GM19455 (cell line): Measurements from ENCODE around the gene SLC7A6OS.
"Not testable (repeated sequence)": the region's sequence is repeated elsewhere in the genome, so short reads cannot be mapped to it uniquely, and the experiment has no call there.

Source experiments
- ATAC-seq: cut with Tn5 transposase; IDR thresholded peaks from one replicate; pipeline ENCODE4 v1.9.1; 2021; ENCODE audit not compliant: unreplicated experiment

The SLC7A6OS gene

DNA sequence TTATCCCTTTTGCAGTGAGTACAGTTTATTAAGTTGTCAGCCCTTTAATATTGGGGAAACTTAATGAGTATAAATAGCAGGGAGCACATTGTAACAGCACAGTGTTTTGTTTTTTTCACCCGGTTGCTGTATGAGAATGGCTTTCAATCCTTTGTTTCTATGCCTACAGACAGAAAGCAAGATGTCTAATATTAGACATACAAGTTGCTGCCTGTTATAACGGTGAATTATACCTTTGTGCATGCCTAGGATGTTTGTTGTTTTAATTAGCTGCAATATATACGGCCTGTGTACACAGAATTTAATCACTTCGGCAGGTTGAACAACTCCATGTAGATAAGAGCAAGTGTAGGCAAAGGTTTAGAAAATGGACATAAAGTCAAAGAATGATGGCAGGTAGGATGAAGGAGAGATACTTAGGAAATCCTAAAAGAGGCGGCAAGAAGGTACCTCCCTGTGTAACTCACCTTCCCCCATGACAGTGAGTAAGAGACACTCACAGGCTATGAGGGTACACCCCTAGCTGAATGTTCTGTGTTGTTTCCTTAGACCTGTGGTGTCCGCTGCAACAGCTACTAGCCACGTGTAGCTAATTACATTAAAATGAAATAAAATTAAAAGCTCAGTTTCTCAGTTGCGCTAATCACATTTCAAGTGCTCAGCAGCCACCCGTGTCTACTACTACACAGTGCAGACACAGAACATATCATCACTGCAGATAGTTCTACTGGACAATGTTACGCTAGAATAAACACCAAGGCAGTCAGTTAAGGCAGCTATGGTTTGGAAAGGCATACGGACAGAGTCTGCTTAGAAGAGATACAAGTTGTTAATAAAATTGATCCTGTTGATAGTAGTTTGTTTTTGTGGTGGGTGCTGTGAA, 10.9 kb downstream of the SLC7A6OS start:
- no peak for ATAC-seq

- no peak for ATAC-seq
These were observed 11.7 kb downstream of the SLC7A6OS start for GRCh38 chr16:68298907-68299561.

- no peak for ATAC-seq
These were observed 12.4 kb downstream of the SLC7A6OS start for GRCh38 chr16:68298312-68298711.

DNA sequence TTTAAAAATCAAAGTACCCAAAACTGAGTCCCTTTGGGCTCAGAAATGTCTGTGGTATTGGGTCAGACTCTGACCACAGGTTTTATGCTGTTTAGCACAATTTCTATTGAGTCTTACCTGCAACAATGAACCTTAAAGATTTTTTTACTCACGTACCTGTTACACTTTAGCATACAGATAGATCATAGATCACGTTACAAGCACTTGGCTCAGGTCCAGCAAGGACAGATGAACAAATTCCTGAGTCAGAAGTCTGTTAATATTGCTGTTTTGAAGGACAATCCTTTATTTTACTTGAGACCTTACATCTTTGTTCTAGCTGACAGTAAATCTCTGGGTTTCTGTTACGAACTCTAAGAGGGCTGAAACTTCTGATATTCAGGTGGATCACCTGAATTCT, 12.8 kb downstream of the SLC7A6OS start:
- no peak for ATAC-seq

DNA sequence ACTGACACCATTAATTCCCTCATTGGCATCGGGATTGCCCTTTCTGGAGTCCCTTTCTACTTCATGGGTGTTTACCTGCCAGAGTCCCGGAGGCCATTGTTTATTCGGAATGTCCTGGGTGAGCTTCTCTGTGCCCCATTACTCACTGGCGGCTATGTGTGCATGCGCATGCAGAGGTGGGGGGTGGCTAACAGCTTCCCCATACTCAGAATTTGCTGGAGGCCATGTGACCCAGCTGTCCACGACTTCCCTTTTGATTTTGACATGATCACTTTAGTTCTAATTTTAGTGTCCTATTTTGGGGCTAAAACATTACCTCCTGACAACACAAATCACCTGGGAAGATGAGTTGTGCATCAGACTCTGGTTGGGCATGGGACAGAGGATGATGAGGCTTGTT, 14.1 kb downstream of the SLC7A6OS start:
- no peak for ATAC-seq

DNA sequence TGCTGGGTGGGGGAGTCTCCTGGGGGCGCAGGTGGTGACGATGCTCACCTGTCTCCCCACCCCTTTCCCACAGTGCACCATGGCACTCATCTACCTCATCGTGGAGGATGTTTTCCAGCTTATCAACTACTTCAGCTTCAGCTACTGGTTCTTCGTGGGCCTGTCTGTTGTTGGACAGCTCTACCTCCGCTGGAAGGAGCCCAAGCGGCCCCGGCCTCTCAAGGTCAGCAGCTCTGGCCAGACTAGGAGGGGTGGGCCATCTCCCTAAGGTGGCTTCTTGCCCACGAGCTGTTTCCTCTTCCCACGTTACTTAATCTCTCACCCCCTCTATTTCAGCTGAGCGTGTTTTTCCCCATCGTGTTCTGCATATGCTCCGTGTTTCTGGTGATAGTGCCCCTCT, 14.5 kb downstream of the SLC7A6OS start:
- no peak for ATAC-seq

GRCh38 chr16:68292425-68292824, 18.3 kb downstream of the SLC7A6OS start:
- no peak for ATAC-seq

GRCh38 chr16:68291227-68291626, 19.5 kb downstream of the SLC7A6OS start:
- ATAC-seq = no peak

DNA sequence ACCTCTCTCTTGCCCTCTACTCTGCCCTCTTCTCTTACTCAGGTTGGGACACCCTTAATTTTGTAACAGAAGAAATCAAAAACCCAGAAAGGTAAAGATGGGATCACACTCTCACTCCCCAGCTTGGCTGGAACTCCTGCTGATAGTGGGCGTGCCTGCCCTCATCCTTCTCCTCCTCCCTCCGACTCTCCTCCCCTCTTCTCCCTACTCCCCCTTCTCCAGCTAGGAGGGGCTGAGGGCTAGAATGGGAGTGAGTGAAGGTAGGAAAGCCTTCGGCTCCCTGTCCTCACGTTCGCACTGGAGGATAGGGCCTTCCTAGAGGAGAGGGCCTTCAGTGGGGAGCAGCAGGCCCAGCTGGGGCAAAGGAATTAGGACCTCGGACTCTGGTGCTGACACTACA, 20.3 kb downstream of the SLC7A6OS start:
- no peak for ATAC-seq

DNA sequence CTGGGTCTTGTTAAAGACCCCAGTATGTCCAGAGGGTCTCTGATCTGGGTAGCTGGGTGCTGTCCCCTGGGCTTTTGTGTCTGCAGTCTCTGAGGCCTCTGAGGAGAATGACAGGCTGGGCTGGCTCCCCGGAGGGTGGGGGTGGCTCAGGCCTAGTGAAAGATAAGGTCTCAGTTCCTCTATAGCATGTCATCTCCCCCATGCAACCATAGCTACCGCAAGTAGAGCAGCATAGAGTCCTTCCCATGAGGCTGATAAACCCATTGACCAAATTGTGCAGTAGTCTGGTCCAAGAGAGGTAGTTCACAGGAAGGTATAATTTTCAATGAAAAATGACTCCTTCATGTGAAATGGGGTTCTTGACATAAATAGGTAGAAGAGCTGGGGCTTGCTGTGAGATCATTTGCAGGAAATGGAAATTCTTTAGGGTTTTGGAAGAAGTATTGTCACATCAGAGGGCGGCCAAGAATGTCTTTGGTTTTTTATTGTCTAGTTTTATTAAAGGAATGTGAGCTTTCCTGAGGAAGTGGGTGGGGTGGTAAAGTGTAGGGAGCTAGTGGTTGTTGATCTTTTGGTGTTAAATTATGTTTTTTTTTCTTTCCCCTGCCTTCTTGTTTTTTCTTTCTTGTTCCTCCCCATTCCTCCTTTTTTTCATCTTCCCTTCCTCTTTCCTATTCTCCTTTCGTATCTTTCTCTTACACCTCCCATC, 21.0 kb downstream of the SLC7A6OS start:
- peak; percentile 78 for ATAC-seq

GRCh38 chr16:68289202-68289601, 21.5 kb downstream of the SLC7A6OS start:
- ATAC-seq = peak; percentile 10

DNA sequence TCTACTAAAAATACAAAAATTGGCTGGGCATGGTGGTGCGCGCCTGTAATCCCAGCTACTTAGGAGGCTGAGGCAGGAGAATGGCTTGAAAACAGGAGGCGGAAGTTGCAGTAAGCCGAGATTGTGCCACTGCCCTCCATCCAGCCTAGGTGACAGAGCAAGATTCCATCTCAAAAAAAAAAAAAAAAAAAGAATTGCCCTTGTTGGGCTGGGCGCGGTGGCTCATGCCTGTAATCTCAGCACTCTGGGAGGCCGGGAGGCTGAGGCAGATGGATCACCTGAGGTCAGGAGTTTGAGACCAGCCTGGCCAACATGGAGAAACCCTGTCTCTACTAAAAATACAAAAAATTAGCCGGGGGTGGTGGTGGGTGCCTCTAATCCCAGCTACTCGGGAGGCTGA, 21.9 kb downstream of the SLC7A6OS start:
- ATAC-seq = not testable (repeated sequence)

- no peak for ATAC-seq
These were observed 22.5 kb downstream of the SLC7A6OS start for GRCh38 chr16:68288252-68288650.

DNA sequence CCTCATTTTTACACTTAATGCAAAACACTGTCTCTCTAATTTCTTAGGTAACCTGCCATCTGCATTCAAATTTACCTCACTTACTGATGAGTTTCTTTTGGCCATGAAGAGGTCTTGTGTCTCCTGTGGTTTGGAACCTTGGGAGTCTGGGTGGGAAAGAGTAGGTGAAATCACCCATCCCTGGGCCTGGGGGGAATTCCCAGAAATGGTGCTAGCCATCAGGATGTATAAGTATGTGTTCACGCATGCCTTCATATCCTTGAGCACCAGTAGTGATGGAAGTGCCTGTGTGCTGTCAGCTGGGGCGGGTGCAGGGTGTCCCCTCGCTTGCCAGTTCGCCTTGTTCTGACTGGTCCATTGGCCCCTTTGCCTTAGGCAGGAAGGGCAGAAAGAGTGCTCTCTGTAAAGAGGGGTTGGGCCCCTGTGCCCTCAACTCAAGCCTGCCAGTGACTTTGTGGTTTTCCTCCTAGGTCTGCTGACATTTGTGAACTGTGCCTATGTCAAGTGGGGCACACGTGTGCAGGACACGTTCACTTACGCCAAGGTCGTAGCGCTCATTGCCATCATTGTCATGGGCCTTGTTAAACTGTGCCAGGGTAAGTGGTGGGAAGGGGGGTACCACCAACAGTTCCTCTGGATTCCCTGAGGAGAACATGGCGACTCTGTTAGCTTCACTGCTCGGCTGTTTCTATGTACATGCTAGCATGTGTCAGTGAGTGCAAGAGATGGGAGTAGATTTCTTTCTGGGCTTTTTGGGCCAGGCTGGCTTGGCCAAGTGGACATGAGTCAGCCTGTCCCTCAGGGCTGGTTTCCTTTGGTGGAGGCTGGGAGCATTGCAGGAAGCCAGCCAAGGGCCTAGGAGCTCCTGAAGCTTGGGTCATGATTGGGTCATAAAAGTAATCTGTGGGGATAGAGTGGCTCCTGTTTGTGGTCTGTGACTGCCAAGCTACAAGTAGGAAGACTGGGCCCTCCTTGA, 23.2 kb downstream of the SLC7A6OS start:
- ATAC-seq = no peak

- no peak for ATAC-seq
These were observed 24.3 kb downstream of the SLC7A6OS start for GRCh38 chr16:68286153-68287074.

GRCh38 chr16:68285683-68286082, 25.1 kb downstream of the SLC7A6OS start:
- ATAC-seq = no peak

GRCh38 chr16:68284847-68285246, 25.9 kb downstream of the SLC7A6OS start:
- ATAC-seq = no peak

DNA sequence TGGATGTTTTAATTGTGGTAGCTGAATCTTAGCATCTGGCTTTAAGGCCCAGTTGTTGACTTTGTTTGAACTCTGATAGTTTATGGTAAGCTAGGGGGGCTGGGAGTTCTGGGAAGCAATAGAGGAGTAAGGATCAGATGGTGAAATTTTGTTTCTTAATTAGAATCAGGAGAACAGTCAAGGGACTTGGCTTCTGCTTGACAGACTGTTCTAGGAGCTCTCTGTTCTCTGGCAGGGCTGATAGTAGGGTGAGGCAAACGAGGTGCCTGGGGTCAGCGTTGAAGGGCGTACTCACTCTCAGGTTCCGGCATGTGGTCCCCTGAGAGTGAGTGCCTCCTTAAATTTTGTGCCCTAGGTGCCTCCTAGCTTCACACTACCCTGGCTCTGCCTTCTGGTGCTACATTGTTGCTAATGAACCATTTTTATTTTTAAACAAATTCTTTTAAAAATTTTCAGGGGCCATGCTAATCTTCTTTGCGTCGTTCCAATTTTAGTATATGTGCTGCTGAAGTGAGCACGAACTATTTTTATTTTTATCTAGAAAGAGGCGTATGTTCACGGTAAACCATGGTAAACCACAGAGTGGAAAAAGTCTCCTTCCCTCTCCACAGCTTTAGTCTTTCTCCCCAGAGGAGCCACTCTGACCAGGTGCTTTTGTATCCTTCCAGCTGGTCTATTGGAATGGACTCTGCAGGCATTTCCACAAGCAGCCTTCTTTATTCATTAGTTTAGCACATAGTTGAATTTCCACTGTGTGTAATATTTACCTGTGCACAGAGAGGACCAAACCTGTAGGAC, 26.7 kb downstream of the SLC7A6OS start:
- ATAC-seq = no peak

GRCh38 chr16:68283346-68283745, 27.4 kb downstream of the SLC7A6OS start:
- ATAC-seq = no peak
